H1 (cell line): ENCODE data around the gene C18orf54. TPM values are rescaled to one million over a fixed set of nuclear protein-coding genes. Genes with fewer than 3 reads are reported as not detected.

Experiments
- CTCF ChIA-PET: fragments of 300-600 bp; sonication (Branson Sonifier 250); formaldehyde crosslinking; loops from one replicate; lab custom pipeline; 2021; ENCODE audit not compliant: partially characterized antibody; lab: Charles Lee
- POLR2A ChIA-PET: fragments of 300-600 bp; sonication (Branson Sonifier 250); formaldehyde crosslinking; loops from one replicate; lab custom pipeline; 2021; ENCODE audit warnings: inconsistent platforms; ENCODE audit not compliant: partially characterized antibody; lab: Charles Lee
- DNase-seq, 2 experiments: peaks; one replicate each; pipeline versions ENCODE4 v3.0.0 to v3.0.0-alpha.2; 2010 to 2022; ENCODE audit warnings: low spot score in 2 of 2, low read depth in 1 of 2, mixed read lengths in 1 of 2
- FAIRE-seq: peaks from 2 replicates; lab custom pipeline; 2011; peaks lifted over from hg19 to GRCh38; lab: Jason Lieb, UNC
- H2AFZ ChIP-seq: 2 replicates; pipeline ENCODE4 v1.8.1; 2012; ENCODE audit warnings: low read length, inconsistent platforms
- H2AK5ac ChIP-seq: 2 replicates; pipeline ENCODE4 v1.6.1; 2013; ENCODE audit warnings: low read depth, low read length
- H2BK120ac ChIP-seq: replicated peaks from 2 replicates; pipeline ENCODE3; 2013; ENCODE audit warnings: low read depth, low read length, inconsistent platforms
- H2BK12ac ChIP-seq: 2 replicates; pipeline ENCODE4 v1.6.1; 2013; ENCODE audit warnings: low read depth, low read length
- H2BK15ac ChIP-seq: 2 replicates; pipeline ENCODE4 v1.6.1; 2013; ENCODE audit warnings: low read length
- H2BK20ac ChIP-seq: 2 replicates; pipeline ENCODE4 v1.6.1; 2013; ENCODE audit warnings: low read length
- H2BK5ac ChIP-seq: 2 replicates; pipeline ENCODE4 v1.6.1; 2013; ENCODE audit warnings: low read depth, low read length
- H3K14ac ChIP-seq: 2 replicates; pipeline ENCODE4 v1.6.1; 2013; ENCODE audit warnings: inconsistent platforms; ENCODE audit not compliant: insufficient read length
- H3K18ac ChIP-seq: 2 replicates; pipeline ENCODE4 v1.6.1; 2013; ENCODE audit warnings: low read length; ENCODE audit errors: extremely low read depth
- H3K23ac ChIP-seq: 2 replicates; pipeline ENCODE4 v1.6.1; 2013; ENCODE audit warnings: inconsistent platforms; ENCODE audit not compliant: insufficient read length
- H3K23me2 ChIP-seq: 2 replicates; pipeline ENCODE4 v1.6.1; 2013; ENCODE audit warnings: low read depth, low read length
- H3K27ac ChIP-seq: 2 replicates; pipeline ENCODE4 v1.6.1; 2011; ENCODE audit warnings: low read depth, low read length, inconsistent platforms
- H3K27me3 ChIP-seq, 4 experiments: replicated peaks in 1 of 4; 1 replicate in 1 of 4; 2 replicates in 3 of 4; pipeline versions ENCODE4 v1.6.1 to v1.8.1; 2011 to 2013; ENCODE audit warnings: low read length in 3 of 4, mild to moderate bottlenecking in 3 of 4, inconsistent platforms in 2 of 4, mixed read lengths in 2 of 4, moderate library complexity in 1 of 4; ENCODE audit not compliant: control insufficient read depth in 3 of 4, insufficient read depth in 3 of 4; ENCODE audit errors: extremely low read depth in 1 of 4
- H3K36me3 ChIP-seq, 4 experiments: 2 replicates each; pipeline versions ENCODE4 v1.6.1 to v1.8.1; 2011 to 2013; ENCODE audit warnings: mild to moderate bottlenecking in 4 of 4, low read length in 3 of 4, moderate library complexity in 2 of 4, control low read depth in 1 of 4, inconsistent platforms in 1 of 4; ENCODE audit not compliant: insufficient read depth in 4 of 4, control insufficient read depth in 2 of 4
- H3K4ac ChIP-seq: replicated peaks from 2 replicates; pipeline ENCODE3; 2013; ENCODE audit warnings: low read length, low read depth, mixed read lengths, inconsistent platforms; ENCODE audit not compliant: insufficient read length
- H3K4me1 ChIP-seq, 4 experiments: replicated peaks in 1 of 4; 1 replicate in 1 of 4; 2 replicates in 3 of 4; pipeline versions ENCODE4 v1.6.1 to v1.8.1; 2011 to 2013; ENCODE audit warnings: low read length in 3 of 4, inconsistent platforms in 2 of 4, mixed read lengths in 1 of 4; ENCODE audit not compliant: insufficient read depth in 4 of 4, control insufficient read depth in 3 of 4
- H3K4me2 ChIP-seq, 2 experiments: 2 replicates each; pipeline versions ENCODE4 v1.6.1 to v1.8.1; 2011 to 2013; ENCODE audit warnings: low read depth in 2 of 2, low read length in 2 of 2, control low read depth in 1 of 2, inconsistent platforms in 1 of 2, mild to moderate bottlenecking in 1 of 2; ENCODE audit not compliant: insufficient read depth in 1 of 2
- H3K4me3 ChIP-seq, 4 experiments: fragments of 200-600, 300-600 bp in 1 of 4; sonication (generic), shearing (Covaris generic), sonication (Bioruptor Twin) in 1 of 4; 2 replicates each; pipeline versions ENCODE4 v1.5.1 to v1.8.1; 2011 to 2016; ENCODE audit warnings: low read length in 4 of 4, low read depth in 3 of 4, control low read depth in 2 of 4, inconsistent platforms in 2 of 4, mild to moderate bottlenecking in 2 of 4, mixed read lengths in 1 of 4, moderate library complexity in 1 of 4; ENCODE audit not compliant: insufficient read depth in 2 of 4; ENCODE audit errors: extremely low read depth in 1 of 4
- H3K56ac ChIP-seq: replicated peaks from 2 replicates; pipeline ENCODE3; 2013; ENCODE audit warnings: low read depth, mild to moderate bottlenecking, mixed read lengths, low read length, inconsistent platforms; ENCODE audit not compliant: insufficient read length
- H3K79me1 ChIP-seq: 2 replicates; pipeline ENCODE4 v1.6.1; 2013; ENCODE audit warnings: low read depth, low read length, control low read depth
- H3K79me2 ChIP-seq, 2 experiments: 2 replicates each; pipeline versions ENCODE4 v1.6.1 to v1.8.1; 2012 to 2013; ENCODE audit warnings: low read length in 2 of 2, mild to moderate bottlenecking in 2 of 2, inconsistent platforms in 1 of 2; ENCODE audit not compliant: insufficient read depth in 2 of 2, control insufficient read depth in 1 of 2
- H3K9ac ChIP-seq, 4 experiments: replicated peaks in 1 of 4; 1 replicate in 1 of 4; 2 replicates in 3 of 4; pipeline versions ENCODE4 v1.6.1 to v1.8.1; 2011 to 2013; ENCODE audit warnings: low read depth in 3 of 4, low read length in 3 of 4, control low read depth in 2 of 4, mild to moderate bottlenecking in 2 of 4, moderate library complexity in 2 of 4, inconsistent platforms in 1 of 4; ENCODE audit errors: extremely low read depth in 1 of 4
- H3K9me3 ChIP-seq, 2 experiments: 2 replicates each; pipeline versions ENCODE4 v1.6.1 to v1.8.1; 2012 to 2013; ENCODE audit warnings: mild to moderate bottlenecking in 2 of 2, moderate library complexity in 2 of 2, control low read depth in 1 of 2, inconsistent platforms in 1 of 2, low read depth in 1 of 2, low read length in 1 of 2, mixed read lengths in 1 of 2; ENCODE audit not compliant: insufficient read depth in 2 of 2
- H4K20me1 ChIP-seq, 2 experiments: replicated peaks in 1 of 2; 2 replicates each; pipeline versions ENCODE3 to v1.8.1; 2011 to 2013; ENCODE audit warnings: inconsistent platforms in 2 of 2, low read length in 2 of 2, mild to moderate bottlenecking in 1 of 2; ENCODE audit not compliant: insufficient read depth in 2 of 2, control insufficient read depth in 1 of 2
- H4K5ac ChIP-seq: 2 replicates; pipeline ENCODE4 v1.6.1; 2013; ENCODE audit warnings: low read length, low read depth, mixed read lengths, inconsistent platforms; ENCODE audit not compliant: insufficient read length
- H4K8ac ChIP-seq: 2 replicates; pipeline ENCODE4 v1.8.0; 2013; ENCODE audit warnings: mild to moderate bottlenecking, moderate library complexity, low read length, inconsistent platforms; ENCODE audit not compliant: insufficient read depth; ENCODE audit errors: extremely low read depth
- H4K91ac ChIP-seq: replicated peaks from 2 replicates; pipeline ENCODE3; 2013; ENCODE audit warnings: low read length, mixed read lengths, inconsistent platforms; ENCODE audit not compliant: insufficient read length
- BCL11A ChIP-seq, 2 experiments: IDR thresholded peaks; one replicate each; pipeline ENCODE4 v1.6.1; 2011; ENCODE audit warnings: low read depth in 2 of 2, low read length in 2 of 2, mild to moderate bottlenecking in 2 of 2
- CTBP2 ChIP-seq: IDR thresholded peaks from 2 replicates; pipeline ENCODE4 v1.7.0; 2011; ENCODE audit warnings: borderline replicate concordance, mild to moderate bottlenecking, moderate library complexity, mixed read lengths, low read length; ENCODE audit not compliant: insufficient read depth, insufficient read length
- HDAC2 ChIP-seq, 2 experiments: fragments of 300-600 bp in 1 of 2; sonication (generic) in 1 of 2; IDR thresholded peaks; 2 replicates each; pipeline ENCODE4 v1.6.1; 2011 to 2012; ENCODE audit warnings: low read depth in 2 of 2, low read length in 2 of 2, mild to moderate bottlenecking in 2 of 2, moderate library complexity in 2 of 2, borderline replicate concordance in 1 of 2, inconsistent platforms in 1 of 2
- JUN ChIP-seq: IDR thresholded peaks from 2 replicates; pipeline ENCODE4 v1.6.1; 2011; ENCODE audit warnings: low read depth, mild to moderate bottlenecking, improper control_type of control experiment, low read length
- KDM4A ChIP-seq: IDR thresholded peaks from one replicate; pipeline ENCODE4 v1.7.1; 2012; ENCODE audit warnings: low read depth, mild to moderate bottlenecking, moderate library complexity, low read length, inconsistent platforms; ENCODE audit not compliant: severe bottlenecking
- MAFK ChIP-seq: IDR thresholded peaks from 2 replicates; pipeline ENCODE4 v1.6.1; 2012; ENCODE audit warnings: low read depth, mild to moderate bottlenecking, improper control_type of control experiment, low read length
- TAF7 ChIP-seq: optimal IDR thresholded peaks from 2 replicates; pipeline ENCODE3; 2011; ENCODE audit warnings: low read depth, mild to moderate bottlenecking, inconsistent platforms, low read length, moderate library complexity, borderline replicate concordance
- WGBS, 2 experiments: shearing (Covaris generic) in 1 of 2; methylation state at CpG; one replicate each; pipeline versions ENCODE4 v1.1.6 to v1.1.7; 2013 to 2015; ENCODE audit warnings: low lambda C conversion rate in 2 of 2, mixed read lengths in 2 of 2, inconsistent platforms in 1 of 2, low coverage in 1 of 2, missing lambda C conversion rate in 1 of 2; ENCODE audit not compliant: insufficient replicate concordance in 2 of 2, insufficient coverage in 1 of 2, insufficient read length in 1 of 2; ENCODE audit errors: extremely low coverage in 1 of 2, missing lambda C conversion rate in 1 of 2; 5-methylcytosine and 5-hydroxymethylcytosine counted together
- long read RNA-seq, 2 experiments: library from RNA in 1 of 2; library from capped mRNA in 1 of 2; stranded (forward); transcript quantifications; one replicate each; pipeline ENCODE4 v2.0.0, GENCODE V29; 2021; ENCODE audit warnings: inconsistent platforms in 1 of 2
- polyA minus RNA-seq, 3 experiments: library from RNA; depleted of rRNA, polyadenylated mRNA; stranded (reverse); fragments of >200 nt; gene quantifications; 1 replicate in 2 of 3; 2 replicates in 1 of 3; pipeline ENCODE4 v1.2.3, GENCODE V29; 2011
- polyA plus RNA-seq, 7 experiments: library from polyadenylated mRNA; depleted of rRNA in 3 of 7; stranded (reverse) in 5 of 7; unstranded in 2 of 7; fragments of >200 nt in 5 of 7; fragments of 200-250 nt in 2 of 7; gene quantifications; 1 replicate in 5 of 7; 2 replicates in 1 of 7; 4 replicates in 1 of 7; pipeline versions ENCODE4 v1.2.1 to v1.2.3, GENCODE V29; 2011 to 2013; ENCODE audit warnings: missing spikeins in 2 of 7, mixed read lengths in 2 of 7
- total RNA-seq: library from RNA; stranded (reverse); fragmentation: NEBNext Ultra II Directional; extraction: Animal tissue kit (Norgen Biotek cat#: 25700); gene quantifications from 2 replicates; pipeline ENCODE4 v1.2.1, GENCODE V29; 2021

C18orf54 gene
- total RNA-seq (28.8 and 30.9 TPM in 2 replicates), polyA plus RNA-seq (2011; rRNA removed) (4.1 and 6.7 TPM in 2 replicates), polyA minus RNA-seq (2011; rRNA and poly(A)+ RNA removed) (8.5 and 12.6 TPM in 2 replicates)
- 6.6 TPM for polyA plus RNA-seq (2011; cell fraction: cytosol; rRNA removed)
- 4.1 TPM for polyA plus RNA-seq (2011; cell fraction: nucleus; rRNA removed)
- polyA plus RNA-seq (2012, experiment 1 of 2), result 5.0 to 11.8 TPM (median 7.6 TPM) in 4 replicates
- polyA plus RNA-seq (2012, experiment 2 of 2), result 0.59 TPM
- polyA plus RNA-seq (2013, experiment 1 of 2), result 14.5 TPM
- 12.6 TPM for polyA plus RNA-seq (2013, experiment 2 of 2)
- polyA minus RNA-seq (2011; cell fraction: cytosol; rRNA and poly(A)+ RNA removed), result 15.4 TPM
- 28.2 TPM for polyA minus RNA-seq (2011; cell fraction: nucleus; rRNA and poly(A)+ RNA removed)
- long read RNA-seq, experiment 1, partial matches to known transcripts, result 1 of 18 reads
- long read RNA-seq, experiment 1, other reads (novel, unspliced or antisense), result 15 of 18 reads
- long read RNA-seq, experiment 2, full-length matches to known transcripts, result 1 of 2 reads
- long read RNA-seq, experiment 2, partial matches to known transcripts, result 1 of 2 reads
- long read RNA-seq, experiment 2, other reads (novel, unspliced or antisense), result 0 of 2 reads

GRCh38 chr18:54357660-54358494 is at the start of gene C18orf54, which contains the start of gene STARD6:
C18orf54 (plus strand) TSS chr18:54357906; CDS start chr18:54360573, 2,667 bp downstream.
STARD6 (minus strand) TSS chr18:54357858; CDS start chr18:54354573, 3,285 bp downstream.
- Histone ChIP-seq H3K79me1 (no peaks in the 10 kb centered on the region), H4K8ac (peak within 1 kb of the TSS; percentile 88), H4K91ac (peak within 1 kb of the TSS; percentile 47), H3K56ac (peak within 1 kb of the TSS; percentile 43), H2BK120ac (peak within 1 kb of the TSS; percentile 57), H2BK5ac (peak within 1 kb of the TSS; percentile 4; the same call in 1 of the 2 replicates), H3K4me1 (peaks cover 0 to 6% (median 1%) of the 10 kb centered on the region in 4 experiments; a peak in 4 of 7 replicates), H4K5ac (peak within 1 kb of the TSS; percentile 89), H2BK20ac (no peak within 1 kb of the TSS), H2AK5ac (no peak within 1 kb of the TSS), H3K4ac (no peak within 1 kb of the TSS), H3K23me2 (peaks cover 6% of the 10 kb centered on the region), H3K4me3 (peak within 1 kb of the TSS; percentile 84 to 98 (median 90)), H3K9me3 (no peaks in the 10 kb centered on the region), H2BK12ac (peak within 1 kb of the TSS; percentile 52; the same call in 1 of the 2 replicates), H3K18ac (peak within 1 kb of the TSS; percentile 80), H3K27me3 (no peaks in the 10 kb centered on the region), H3K23ac (no peak within 1 kb of the TSS), H2AFZ (peak within 1 kb of the TSS; percentile 86), H3K79me2 (peaks cover 0 to 23% of the 10 kb centered on the region in 2 experiments; a peak in 2 of 4 replicates), H4K20me1 (no peaks in the 10 kb centered on the region), H3K14ac (no peak within 1 kb of the TSS), H3K9ac (peak within 1 kb of the TSS; percentile 73 to 93 (median 82)), H3K36me3 (peaks cover 0 to 20% (median 8%) of the 10 kb centered on the region in 4 experiments; a peak in 5 of 8 replicates), H3K27ac (peak within 1 kb of the TSS; percentile 67), H2BK15ac (no peak within 1 kb of the TSS; the same call in 1 of the 2 replicates), H3K4me2 (peak within 1 kb of the TSS; percentile 70 to 80)
- POLR2A ChIA-PET, result interaction anchor here (1.0 to 2.1 kb wide), 7 partner anchors 10 to 133 kb away, joined by 3 to 5 read pairs (median 3); partner anchors contain the start of genes MBD2 and POLI
- peak; percentile 83 to 90 for DNase-seq
- 1% methylated on average over 57 of the region's 62 CpGs; no CpG with 5 or more reads in 1 of the 2 experiments for WGBS, 2 experiments
- CTCF ChIA-PET, result interaction anchor here (0.6 to 1.7 kb wide), 13 partner anchors 20 to 973 kb away, joined by 3 to 7 read pairs (median 3); partner anchors contain the start of gene POLI
- FAIRE-seq, result no peak
- peak; percentile 45 for TF ChIP-seq CTBP2
- TF ChIP-seq KDM4A, result peak; percentile 70
- TF ChIP-seq TAF7, result peak; percentile 8
- TF ChIP-seq HDAC2 (IDR thresholded peaks at IDR 0.05; ENCODE audit: borderline replicate concordance in 1 of 2, low read depth in 2 of 2, low read length in 2 of 2), result peak in 1 of 2 experiments; percentile 24; a peak in 1 of 4 replicates
- no peak for TF ChIP-seq MAFK
- no peak for TF ChIP-seq BCL11A (IDR thresholded peaks at IDR 0.05; ENCODE audit: low read depth in 2 of 2, low read length in 2 of 2)
- no peak for TF ChIP-seq JUN
